HG02885 (cell line): ENCODE results near the gene OR52K2.
"Not testable (repeated sequence)": the region's sequence is repeated elsewhere in the genome, so short reads cannot be mapped to it uniquely, and the experiment has no call there.

Experiments
- ATAC-seq: cut with Tn5 transposase; IDR thresholded peaks from one replicate; pipeline ENCODE4 v1.9.1; 2021; ENCODE audit warnings: mild to moderate bottlenecking; ENCODE audit not compliant: unreplicated experiment, poor library complexity

OR52K2 gene

GRCh38 chr11:4479644-4480043, 30.5 kb downstream of the OR52K2 start:
- no peak for ATAC-seq

- ATAC-seq = no peak
These were observed 31.6 kb downstream of the OR52K2 start for GRCh38 chr11:4480577-4481239.

- ATAC-seq = no peak
These were observed 32.1 kb downstream of the OR52K2 start for GRCh38 chr11:4481240-4481582.

- no peak for ATAC-seq
These were observed 33.4 kb downstream of the OR52K2 start, which contains the start of gene OR52K1 for GRCh38 chr11:4482445-4482844. Gene OR52K1, plus strand, starts transcription at chr11:4482646. Its CDS starts 6,255 bp downstream, at chr11:4488901.

GRCh38 chr11:4484310-4484709, 35.2 kb downstream of the OR52K2 start:
- no peak for ATAC-seq

- ATAC-seq = not testable (repeated sequence)
These were observed 42.3 kb downstream of the OR52K2 start for GRCh38 chr11:4491405-4491804.

- no peak for ATAC-seq
These were observed 42.9 kb downstream of the OR52K2 start for GRCh38 chr11:4491878-4492606.

- no peak for ATAC-seq
These were observed 44.4 kb downstream of the OR52K2 start for GRCh38 chr11:4493480-4493818.

GRCh38 chr11:4495487-4495886, 46.4 kb downstream of the OR52K2 start:
- ATAC-seq = no peak

- no peak for ATAC-seq
These were observed 46.9 kb downstream of the OR52K2 start for GRCh38 chr11:4495986-4496385.

- no peak for ATAC-seq
These were observed 47.6 kb downstream of the OR52K2 start for GRCh38 chr11:4496557-4497248.
